Left lung (tissue), 10 donors: ENCODE results near the gene JAKMIP1. TPM values are rescaled to one million over a fixed set of nuclear protein-coding genes. Genes with fewer than 3 reads are reported as not detected.

ENCODE experiments used
- ATAC-seq: fragments of 200-7000 bp; cut with Tn5 transposase; one replicate; pipeline ENCODE4 v1.9.1; 2020; ENCODE audit warnings: moderate library complexity
- DNase-seq, 4 donors: peaks; one replicate each; pipeline ENCODE4 v3.0.0-alpha.2; 2013 to 2020
- H3K27ac ChIP-seq, 2 donors: fragments of 200-600 bp; sonication (generic) in 1 of 2; one replicate each; pipeline versions ENCODE4 v1.5.0 to v1.8.0; 2020 to 2021
- H3K27me3 ChIP-seq, 2 donors: fragments of 200-600 bp; sonication (generic) in 1 of 2; one replicate each; pipeline versions ENCODE4 v1.5.0 to v1.8.0; 2020 to 2021
- H3K36me3 ChIP-seq, 2 donors: fragments of 200-600 bp; sonication (generic) in 1 of 2; one replicate each; pipeline versions ENCODE4 v1.5.0 to v1.8.0; 2020 to 2021
- H3K4me1 ChIP-seq, 2 donors: fragments of 200-600 bp; one replicate each; pipeline ENCODE4 v1.8.0; 2021
- H3K4me3 ChIP-seq, 2 donors: fragments of 200-600 bp; sonication (generic) in 1 of 2; one replicate each; pipeline versions ENCODE4 v1.5.0 to v1.8.0; 2020 to 2021; ENCODE audit warnings: mild to moderate bottlenecking in 1 of 2
- H3K9me3 ChIP-seq, 2 donors: fragments of 200-600 bp; sonication (generic) in 1 of 2; one replicate each; pipeline versions ENCODE4 v1.5.0 to v1.8.0; 2020 to 2021
- CTCF ChIP-seq, 2 donors: fragments of 200-600 bp; sonication (generic) in 1 of 2; IDR thresholded peaks; one replicate each; pipeline versions ENCODE4 v1.5.0 to v1.8.0; 2021; ENCODE audit warnings: antibody characterized with exemption in 2 of 2
- intact Hi-C, 2 donors: fragments of 100-400 bp; cut with DNase I; formaldehyde crosslinking; loops; one replicate each; pipeline versions ENCODE4 v1.11.2 to v1.14.2; 2022
- polyA plus RNA-seq, 6 donors: library from polyadenylated mRNA; unstranded; fragments of 120-200 nt; gene quantifications; one replicate each; pipeline ENCODE4 v1.2.1, GENCODE V29; 2013; ENCODE audit not compliant: insufficient read length in 6 of 6
- total RNA-seq, 2 donors: library from RNA; stranded (reverse); fragmentation: NEBNext Ultra II Directional; extraction: Animal tissue kit (Norgen Biotek cat#: 25700); gene quantifications; one replicate each; pipeline ENCODE4 v1.2.1, GENCODE V29; 2021
- donor health status: DM: no; HTN: yes; CAD: no.
- donor health status: DM: no; HTN: no; CAD: no.

Gene JAKMIP1
- total and polyA plus RNA-seq, 8 donors, result 0.13 to 0.79 (median 0.21) TPM; not detected in 1

GRCh38 chr4:6239486-6239885 lies 39.1 kb upstream of the JAKMIP1 start:
- intact Hi-C loops, result no loop called here
- DNase-seq, result no peak
- Histone ChIP-seq H3K36me3 (no peaks in the 10 kb centered on the region), H3K27ac (no peak overlapping the region), H3K9me3 (peaks cover 0 to 3% of the 10 kb centered on the region in 2 donors), H3K4me1 (no peaks in the 10 kb centered on the region), H3K27me3 (peaks cover 4 to 44% of the 10 kb centered on the region in 2 donors), H3K4me3 (no peak overlapping the region)
- TF ChIP-seq CTCF (IDR thresholded peaks at IDR 0.05), result no peak
- ATAC-seq, result no peak

- intact Hi-C loops, result no loop called here
- no peak for DNase-seq
- Histone ChIP-seq H3K9me3 (no peaks in the 10 kb centered on the region), H3K27ac (no peak overlapping the region), H3K4me1 (no peaks in the 10 kb centered on the region), H3K27me3 (peaks cover 0 to 19% of the 10 kb centered on the region in 2 donors), H3K36me3 (no peaks in the 10 kb centered on the region), H3K4me3 (no peak overlapping the region)
- TF ChIP-seq CTCF (IDR thresholded peaks at IDR 0.05), result no peak
- no peak for ATAC-seq
Measured at GRCh38 chr4:6236816-6237390, 36.6 kb upstream of the JAKMIP1 start.

- TF ChIP-seq CTCF (IDR thresholded peaks at IDR 0.05), result no peak
- Histone ChIP-seq H3K27ac (no peak overlapping the region), H3K4me3 (no peak overlapping the region), H3K27me3 (peaks cover 0 to 19% of the 10 kb centered on the region in 2 donors), H3K9me3 (no peaks in the 10 kb centered on the region), H3K4me1 (no peaks in the 10 kb centered on the region), H3K36me3 (no peaks in the 10 kb centered on the region)
- DNase-seq (no peak), ATAC-seq (no peak)
- intact Hi-C loops, result no loop called here
Measured at GRCh38 chr4:6235901-6236640, 35.7 kb upstream of the JAKMIP1 start.

GRCh38 chr4:6235012-6235411 lies 34.7 kb upstream of the JAKMIP1 start:
- no peak for TF ChIP-seq CTCF (IDR thresholded peaks at IDR 0.05)
- DNase-seq (no peak), ATAC-seq (no peak)
- intact Hi-C loops, result no loop called here
- no peaks in the 10 kb centered on the region for H3K36me3 ChIP-seq
- no peaks in the 10 kb centered on the region for H3K9me3 ChIP-seq
- peaks cover 0 to 13% of the 10 kb centered on the region in 2 donors for H3K27me3 ChIP-seq
- no peaks in the 10 kb centered on the region for H3K4me1 ChIP-seq
- no peak overlapping the region for H3K4me3 ChIP-seq
- no peak overlapping the region for H3K27ac ChIP-seq

- no peak for TF ChIP-seq CTCF (IDR thresholded peaks at IDR 0.05)
- Histone ChIP-seq H3K4me1 (no peaks in the 10 kb centered on the region), H3K36me3 (no peaks in the 10 kb centered on the region), H3K27ac (no peak overlapping the region), H3K9me3 (no peaks in the 10 kb centered on the region), H3K27me3 (peaks cover 0 to 4% of the 10 kb centered on the region in 2 donors), H3K4me3 (no peak overlapping the region)
- no peak for DNase-seq
- ATAC-seq, result no peak
- intact Hi-C loops, result no loop called here
Measured at GRCh38 chr4:6233929-6234328, 33.6 kb upstream of the JAKMIP1 start.
